SH-SY5Y (cell line): ENCODE data around the gene SHROOM4.

Source experiments
- GATA2 ChIP-seq: IDR thresholded peaks from 2 replicates; pipeline ENCODE4 v1.6.1; 2011; ENCODE audit warnings: mild to moderate bottlenecking, low read depth, low read length
- GATA3 ChIP-seq: IDR thresholded peaks from 2 replicates; pipeline ENCODE4 v1.6.1; 2011; ENCODE audit warnings: low read depth, mild to moderate bottlenecking, low read length, moderate library complexity

- TF ChIP-seq GATA2, result no peak
- no peak for TF ChIP-seq GATA3
Measured at GRCh38 chrX:50770702-50771101, 43.3 kb downstream of the SHROOM4 start.
